NCI-H2081 treated with DMSO at 0.1 percent for 48 hours (cell line): ENCODE data around the gene MCL1.
A peak's percentile ranks its signal among the peaks of the same experiment; 100 is the strongest.
"Not testable (repeated sequence)": the region's sequence is repeated elsewhere in the genome, so short reads cannot be mapped to it uniquely, and the experiment has no call there.

Source experiments
- DNase-seq: peaks from one replicate; lab custom pipeline; 2025; lab: John Stamatoyannopoulos, UW

MCL1 gene

GRCh38 chr1:150568594-150568966, 10.8 kb downstream of the MCL1 start:
- DNase-seq: no peak

- DNase-seq: no peak
Observed at GRCh38 chr1:150567717-150568593, 11.5 kb downstream of the MCL1 start.

- no peak for DNase-seq
Observed at GRCh38 chr1:150567341-150567716, 12.1 kb downstream of the MCL1 start.

DNA sequence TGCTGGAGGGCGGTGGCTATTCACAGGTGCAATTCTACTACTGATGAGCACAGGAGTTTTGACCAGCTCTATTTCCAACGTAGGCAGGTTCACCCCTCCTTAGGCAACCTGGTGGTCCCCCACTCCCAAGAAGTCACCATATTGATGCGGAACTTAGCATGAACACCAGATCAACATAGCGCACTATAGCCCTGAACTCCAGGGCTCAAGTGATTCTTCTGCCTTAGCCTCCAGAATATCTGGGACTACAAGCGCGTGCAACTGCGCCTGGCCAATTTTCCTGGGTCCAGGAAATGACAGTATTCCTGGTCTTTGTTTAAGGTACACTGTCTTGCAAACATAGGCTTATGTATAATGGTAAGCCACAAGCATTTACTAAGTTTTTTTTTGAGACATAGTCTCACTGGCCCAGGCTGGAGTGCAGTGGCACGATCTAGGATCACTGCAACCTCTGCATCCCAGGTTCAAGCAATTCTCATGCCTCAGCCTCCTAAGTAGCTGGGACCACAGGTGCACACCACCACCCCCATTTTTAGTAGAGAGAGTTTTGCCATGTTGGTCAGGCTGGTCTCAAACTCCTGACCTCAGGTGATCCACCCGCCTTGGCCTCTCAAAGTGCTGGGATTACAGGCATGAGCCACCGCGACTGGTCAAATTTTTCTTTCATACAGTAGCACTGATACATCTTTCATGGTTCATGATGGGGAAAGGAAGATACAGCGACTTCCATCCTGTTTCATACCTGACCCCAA, 12.6 kb downstream of the MCL1 start:
- DNase-seq: no peak

GRCh38 chr1:150565240-150565991, 14.0 kb downstream of the MCL1 start:
- not testable (repeated sequence) for DNase-seq

GRCh38 chr1:150564051-150564991, 15.1 kb downstream of the MCL1 start:
- no peak for DNase-seq

DNA sequence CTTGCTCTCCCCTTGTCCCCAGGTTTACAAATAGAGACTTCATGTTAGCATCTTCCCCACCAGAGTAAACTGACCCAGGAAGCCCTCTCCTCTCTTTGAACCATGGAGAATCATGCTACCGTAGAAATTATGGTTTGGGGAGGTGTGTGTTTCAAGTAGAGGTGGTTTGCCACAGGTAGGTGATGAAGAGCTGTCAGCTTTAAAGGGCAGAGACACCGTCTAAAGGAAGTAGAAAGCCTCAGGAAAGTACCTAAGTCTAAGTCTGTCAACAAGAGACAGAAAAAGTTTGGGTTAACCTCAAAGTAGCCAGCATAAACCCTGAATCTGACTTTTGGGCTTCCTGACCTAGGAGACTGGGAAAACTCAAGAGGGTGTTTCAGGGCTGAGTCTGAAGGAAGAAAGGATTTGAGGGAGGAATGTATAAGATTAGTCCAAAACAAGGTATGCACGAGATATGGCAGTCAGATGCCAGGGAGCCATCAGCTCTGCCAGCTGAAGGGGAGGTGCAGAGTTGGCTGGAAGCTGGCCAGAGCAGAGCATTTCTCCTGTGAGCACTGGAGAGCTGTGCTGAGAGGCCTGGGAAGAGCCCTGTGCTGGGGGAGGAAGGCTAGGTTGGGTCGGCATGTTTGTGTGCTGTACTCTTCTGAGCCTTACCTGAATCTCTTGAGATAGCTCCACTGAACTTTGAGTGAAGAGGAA, 15.9 kb downstream of the MCL1 start:
- no peak for DNase-seq

DNA sequence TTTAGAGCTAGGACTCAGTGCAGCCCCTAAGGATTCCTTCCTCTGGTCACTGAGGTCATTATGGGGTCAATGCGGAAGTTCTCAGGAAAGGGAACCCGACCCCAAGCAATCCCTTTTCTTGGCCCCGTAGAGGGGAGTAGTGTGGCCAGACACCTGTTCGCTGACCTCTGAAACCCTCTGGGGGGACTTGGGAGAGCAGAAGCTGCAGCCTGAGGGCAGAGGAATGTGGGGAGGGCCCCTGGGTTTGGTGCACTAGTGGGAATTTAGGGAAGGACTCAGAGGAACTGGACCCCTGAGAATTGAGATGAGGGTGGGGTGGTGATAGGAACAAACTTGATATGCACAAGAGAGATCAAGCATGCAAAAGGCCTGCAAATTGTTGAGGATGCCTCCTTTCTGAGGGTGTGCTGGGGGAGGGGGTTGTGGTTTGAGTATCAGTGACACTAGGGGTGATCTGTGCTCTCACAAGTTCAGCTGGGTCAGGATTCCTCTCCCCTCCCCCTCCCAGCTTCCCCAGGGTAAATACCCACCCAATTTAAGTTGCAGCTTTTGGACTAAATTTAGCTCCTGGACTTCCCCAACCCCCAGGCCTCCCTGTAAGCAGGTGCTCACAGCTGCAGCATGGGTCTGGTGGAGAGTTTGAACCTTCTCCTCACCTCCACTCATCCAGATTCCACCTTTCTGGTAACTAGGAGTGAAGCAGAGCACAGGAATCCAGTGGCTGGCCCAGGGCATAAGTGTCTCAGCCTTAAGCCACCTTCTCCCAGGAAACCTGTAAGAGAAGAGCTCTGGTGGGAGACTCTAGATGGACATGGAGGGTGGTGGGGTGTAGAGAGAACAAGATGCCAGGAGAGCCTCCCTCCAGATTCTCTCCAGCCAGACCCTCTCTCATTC, 16.7 kb downstream of the MCL1 start:
- DNase-seq: no peak

DNA sequence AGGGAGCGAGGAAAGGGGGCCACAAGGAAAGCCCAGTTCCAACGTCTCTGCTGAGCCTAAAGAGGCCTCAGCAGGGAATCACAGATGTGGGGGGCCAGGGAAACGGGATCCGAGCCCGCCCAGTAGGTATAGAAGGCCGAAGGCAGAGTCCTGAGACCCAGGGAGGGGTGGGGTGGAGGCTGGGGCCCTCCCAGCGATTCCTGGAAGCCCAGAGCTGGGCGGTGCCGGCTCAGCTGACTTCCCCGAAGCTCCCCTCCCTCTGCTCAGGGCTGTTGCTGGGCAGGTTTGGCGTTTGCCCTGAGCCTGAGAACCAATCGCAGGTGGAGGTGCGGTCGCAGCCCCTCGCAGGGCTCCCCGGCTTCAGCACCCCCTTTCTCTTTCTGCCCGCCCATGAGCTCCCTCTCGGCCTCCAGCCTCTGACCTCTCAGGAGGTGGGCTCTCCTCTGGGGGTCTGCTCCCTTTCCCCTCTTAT, 17.4 kb downstream of the MCL1 start:
- DNase-seq: peak; percentile 66

GRCh38 chr1:150561254-150561973, 18.0 kb downstream of the MCL1 start:
- peak; percentile 82 for DNase-seq

GRCh38 chr1:150560576-150561253, 18.7 kb downstream of the MCL1 start:
- peak; percentile 82 for DNase-seq

DNA sequence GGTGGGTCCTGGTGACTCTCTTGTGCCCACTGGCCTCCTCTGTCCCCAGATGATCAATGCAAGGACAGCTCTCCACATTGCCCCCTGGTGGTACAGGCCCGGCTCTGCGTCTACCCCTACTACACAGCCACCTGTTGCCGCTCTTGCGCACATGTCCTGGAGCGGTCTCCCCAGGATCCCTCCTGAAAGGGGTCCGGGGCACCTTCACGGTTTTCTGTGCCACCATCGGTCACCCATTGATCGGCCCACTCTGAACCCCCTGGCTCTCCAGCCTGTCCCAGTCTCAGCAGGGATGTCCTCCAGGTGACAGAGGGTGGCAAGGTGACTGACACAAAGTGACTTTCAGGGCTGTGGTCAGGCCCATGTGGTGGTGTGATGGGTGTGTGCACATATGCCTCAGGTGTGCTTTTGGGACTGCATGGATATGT, 19.4 kb downstream of the MCL1 start:
- DNase-seq: no peak

DNA sequence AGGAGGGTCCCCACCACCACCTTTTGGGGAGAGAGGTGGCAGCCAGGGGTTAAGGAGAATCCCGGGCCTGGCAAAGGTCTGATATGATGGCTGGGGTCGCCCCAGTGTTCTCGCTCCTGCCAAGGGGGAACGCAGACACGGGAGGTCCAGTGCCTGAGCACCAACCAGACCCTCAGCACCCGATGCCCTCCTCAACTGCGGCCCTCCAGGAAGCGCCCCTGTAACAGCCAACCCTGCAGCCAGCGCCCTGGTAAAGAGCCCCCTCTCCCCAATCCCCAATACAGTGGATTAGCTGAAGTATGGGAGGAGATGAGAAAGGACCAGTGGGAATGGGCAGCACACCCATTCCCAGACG, 19.8 kb downstream of the MCL1 start:
- no peak for DNase-seq

GRCh38 chr1:150558761-150559655, 20.4 kb downstream of the MCL1 start:
- no peak for DNase-seq

- no peak for DNase-seq
Observed at GRCh38 chr1:150558303-150558704, 21.1 kb downstream of the MCL1 start.

DNA sequence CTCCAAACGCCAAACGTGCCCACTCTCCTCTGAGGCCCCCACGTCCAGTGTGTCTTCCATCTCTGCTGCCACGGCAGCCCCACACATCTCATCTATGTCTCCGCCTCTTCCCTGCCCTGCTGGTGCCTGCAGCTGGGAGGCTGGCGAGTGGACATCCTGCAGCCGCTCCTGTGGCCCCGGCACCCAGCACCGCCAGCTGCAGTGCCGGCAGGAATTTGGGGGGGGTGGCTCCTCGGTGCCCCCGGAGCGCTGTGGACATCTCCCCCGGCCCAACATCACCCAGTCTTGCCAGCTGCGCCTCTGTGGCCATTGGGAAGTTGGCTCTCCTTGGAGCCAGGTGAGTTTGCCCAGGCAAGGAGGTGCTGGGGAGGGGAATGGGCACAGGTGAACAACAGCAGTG, 21.6 kb downstream of the MCL1 start:
- no peak for DNase-seq

DNA sequence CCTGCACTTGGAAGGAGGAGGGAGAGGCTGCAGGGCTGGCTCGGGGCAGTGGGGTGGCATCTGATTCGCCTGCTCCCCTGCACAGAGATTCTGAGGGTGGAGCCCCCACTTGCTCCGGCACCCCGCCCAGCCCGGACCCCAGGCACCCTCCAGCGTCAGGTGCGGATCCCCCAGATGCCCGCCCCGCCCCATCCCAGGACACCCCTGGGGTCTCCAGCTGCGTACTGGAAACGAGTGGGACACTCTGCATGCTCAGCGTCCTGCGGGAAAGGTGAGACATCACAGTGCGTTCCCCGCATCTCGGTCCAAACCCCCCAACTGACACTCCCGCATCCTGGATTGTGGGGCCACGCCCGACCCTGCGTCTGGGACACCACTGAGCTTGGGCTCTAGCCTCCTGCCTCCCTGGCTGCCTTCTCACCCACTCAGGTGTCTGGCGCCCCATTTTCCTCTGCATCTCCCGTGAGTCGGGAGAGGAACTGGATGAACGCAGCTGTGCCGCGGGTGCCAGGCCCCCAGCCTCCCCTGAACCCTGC, 22.3 kb downstream of the MCL1 start:
- DNase-seq: no peak
